Upper lobe of left lung (tissue), 6 donors: ENCODE results near the gene LRCOL1. TPM values are rescaled to one million over a fixed set of nuclear protein-coding genes. Genes with fewer than 3 reads are reported as not detected.

Experiments used
- ATAC-seq, 2 donors: fragments of 200-7000 bp; cut with Tn5 transposase; one replicate each; pipeline ENCODE4 v1.9.1; 2022; ENCODE audit warnings: mild to moderate bottlenecking in 2 of 2, moderate library complexity in 2 of 2; ENCODE audit not compliant: low FRiP score in 2 of 2
- DNase-seq, 2 donors: peaks; one replicate each; pipeline ENCODE4 v3.0.0-alpha.2; 2019 to 2020
- H3K27ac ChIP-seq, 4 donors: fragments of 200-600 bp; sonication (generic); one replicate each; pipeline ENCODE4 v1.5.1; 2016 to 2019
- H3K27me3 ChIP-seq, 4 donors: fragments of 200-600 bp; sonication (generic); one replicate each; pipeline ENCODE4 v1.5.1; 2017 to 2019
- H3K36me3 ChIP-seq, 4 donors: fragments of 200-600 bp; sonication (generic); one replicate each; pipeline ENCODE4 v1.5.1; 2016 to 2019
- H3K4me1 ChIP-seq, 4 donors: fragments of 200-600 bp; sonication (generic); one replicate each; pipeline ENCODE4 v1.5.1; 2018 to 2019
- H3K4me3 ChIP-seq, 4 donors: fragments of 200-600 bp; sonication (generic); one replicate each; pipeline ENCODE4 v1.5.1; 2017 to 2019; ENCODE audit warnings: mild to moderate bottlenecking in 2 of 4, moderate library complexity in 1 of 4
- H3K9me3 ChIP-seq, 4 donors: fragments of 200-600 bp; sonication (generic); one replicate each; pipeline ENCODE4 v1.5.1; 2018 to 2019
- EP300 ChIP-seq, 4 donors: sonication (generic); formaldehyde crosslinking; IDR thresholded peaks; one replicate each; pipeline ENCODE4 v1.5.1; 2017; ENCODE audit warnings: antibody characterized with exemption in 4 of 4, control low read depth in 2 of 4
- POLR2A ChIP-seq, 4 donors: fragments of 450-650 bp; IDR thresholded peaks; one replicate each; pipeline ENCODE4 v1.5.1; 2016 to 2017; ENCODE audit warnings: antibody characterized with exemption in 4 of 4, mild to moderate bottlenecking in 2 of 4
- POLR2AphosphoS5 ChIP-seq, 2 donors: sonication (generic); formaldehyde crosslinking; IDR thresholded peaks; one replicate each; pipeline ENCODE4 v1.5.1; 2017; ENCODE audit warnings: antibody characterized with exemption in 2 of 2
- WGBS, 2 donors: methylation state at CpG; one replicate each; pipeline ENCODE4 v1.1.5; 2017 to 2018; 5-methylcytosine and 5-hydroxymethylcytosine counted together
- total RNA-seq, 6 donors: library from RNA; depleted of rRNA in 4 of 6; stranded (reverse); fragments of >200 nt in 4 of 6; gene quantifications; one replicate each; pipeline versions ENCODE4 v1.1.0 to v1.2.1, GENCODE V29; 2016 to 2021
- TF ChIP-seq, protein P1 (sequence below), 6 experiments: fragments of 450-650 bp in 4 of 6; fragments of 200-600 bp in 2 of 6; sonication (generic) in 2 of 6; IDR thresholded peaks; one replicate each; pipeline ENCODE4 v1.5.1; 2016 to 2019; ENCODE audit warnings: antibody characterized with exemption in 6 of 6
- donor health status: DM: no; HTN: no; CAD: no; lungs with moderate emphysema.
- donor health status: DM: no; HTN: yes; CAD: no; lungs with severe emphysema.

LRCOL1 gene
- total RNA-seq, 6 donors from 2014 or later, result 0.92 to 3.7 TPM; not detected in 4

DNA sequence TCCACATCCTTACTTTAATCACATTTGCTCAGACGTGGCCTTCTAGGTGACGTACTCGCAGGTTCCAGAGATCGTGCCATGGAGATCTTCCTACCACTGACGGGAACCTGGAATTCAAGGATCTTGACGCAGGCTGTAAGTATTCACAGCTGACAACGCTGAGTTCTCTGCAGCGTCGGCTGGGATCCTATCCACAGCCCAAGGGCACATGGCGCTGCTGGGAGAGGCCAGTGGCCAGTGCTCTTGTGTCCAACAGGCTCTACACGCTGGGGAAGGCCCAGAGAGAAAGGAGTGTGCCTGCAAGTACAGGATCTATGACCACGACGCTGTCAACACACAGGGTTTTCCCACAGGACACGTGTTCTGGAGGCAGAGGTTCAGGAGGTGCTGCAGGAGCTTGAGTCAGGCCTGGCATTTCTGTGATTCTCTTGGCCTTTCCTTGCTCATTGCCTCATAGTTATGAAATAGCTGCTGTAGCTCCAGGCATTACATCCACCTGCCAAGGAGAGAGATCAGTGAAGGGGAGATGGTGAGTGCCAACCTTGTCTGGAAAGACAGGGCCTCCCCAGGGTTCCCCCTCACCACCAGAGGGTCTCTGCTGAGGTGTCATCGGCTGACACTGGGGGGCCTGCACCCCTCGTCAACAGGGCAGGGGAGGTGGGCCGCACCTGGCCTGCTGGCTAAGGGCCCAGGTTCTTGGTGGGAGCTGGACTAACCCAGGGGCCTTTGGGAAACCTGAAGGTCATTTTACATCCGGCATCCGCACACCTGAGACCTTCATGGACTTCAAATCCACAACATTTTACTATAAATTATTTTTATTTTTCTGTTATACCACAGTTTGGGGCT is 21.3 kb downstream of the LRCOL1 start:
- H3K27ac ChIP-seq, result no peak overlapping the region
- peaks cover 0 to 9% (median 4%) of the 10 kb centered on the region in 4 donors for H3K4me1 ChIP-seq
- no peak overlapping the region for H3K4me3 ChIP-seq
- H3K9me3 ChIP-seq, result no peaks in the 10 kb centered on the region
- no peaks in the 10 kb centered on the region for H3K27me3 ChIP-seq
- ATAC-seq (no peak), DNase-seq (no peak)
- no peak for TF ChIP-seq POLR2A (IDR thresholded peaks at IDR 0.05)
- no peak for TF ChIP-seq EP300 (IDR thresholded peaks at IDR 0.05)
- TF ChIP-seq, protein P1, sequence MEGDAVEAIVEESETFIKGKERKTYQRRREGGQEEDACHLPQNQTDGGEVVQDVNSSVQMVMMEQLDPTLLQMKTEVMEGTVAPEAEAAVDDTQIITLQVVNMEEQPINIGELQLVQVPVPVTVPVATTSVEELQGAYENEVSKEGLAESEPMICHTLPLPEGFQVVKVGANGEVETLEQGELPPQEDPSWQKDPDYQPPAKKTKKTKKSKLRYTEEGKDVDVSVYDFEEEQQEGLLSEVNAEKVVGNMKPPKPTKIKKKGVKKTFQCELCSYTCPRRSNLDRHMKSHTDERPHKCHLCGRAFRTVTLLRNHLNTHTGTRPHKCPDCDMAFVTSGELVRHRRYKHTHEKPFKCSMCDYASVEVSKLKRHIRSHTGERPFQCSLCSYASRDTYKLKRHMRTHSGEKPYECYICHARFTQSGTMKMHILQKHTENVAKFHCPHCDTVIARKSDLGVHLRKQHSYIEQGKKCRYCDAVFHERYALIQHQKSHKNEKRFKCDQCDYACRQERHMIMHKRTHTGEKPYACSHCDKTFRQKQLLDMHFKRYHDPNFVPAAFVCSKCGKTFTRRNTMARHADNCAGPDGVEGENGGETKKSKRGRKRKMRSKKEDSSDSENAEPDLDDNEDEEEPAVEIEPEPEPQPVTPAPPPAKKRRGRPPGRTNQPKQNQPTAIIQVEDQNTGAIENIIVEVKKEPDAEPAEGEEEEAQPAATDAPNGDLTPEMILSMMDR (IDR thresholded peaks at IDR 0.05), result no peak
- TF ChIP-seq POLR2AphosphoS5 (IDR thresholded peaks at IDR 0.05), result no peak
- 95 to 97% methylated on average over 15 to 19 of the region's 19 CpGs for WGBS, 2 donors
- H3K36me3 ChIP-seq, result peaks cover 0 to 7% (median 2%) of the 10 kb centered on the region in 4 donors

DNA sequence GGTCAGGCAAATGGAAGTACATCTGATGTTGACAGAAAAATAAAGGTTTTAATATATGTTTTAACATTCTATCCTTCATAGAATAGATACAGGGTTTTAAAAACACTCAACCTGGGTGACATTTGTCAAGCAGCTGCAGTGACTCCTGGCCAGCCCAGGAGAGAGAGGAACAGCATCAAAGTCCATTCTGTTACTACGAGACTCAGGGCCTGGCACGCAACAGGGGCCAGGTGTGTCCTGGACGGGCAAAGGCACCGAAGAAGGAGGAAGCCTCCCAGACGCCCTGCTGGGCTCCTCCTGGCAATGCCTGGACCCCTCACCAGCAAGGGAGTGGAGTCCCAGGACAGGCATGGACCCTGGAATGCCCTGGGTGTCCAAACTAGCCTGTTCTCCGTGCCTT is 22.1 kb downstream of the LRCOL1 start:
- no peak overlapping the region for H3K4me3 ChIP-seq
- TF ChIP-seq POLR2AphosphoS5 (IDR thresholded peaks at IDR 0.05) (no peak), POLR2A (IDR thresholded peaks at IDR 0.05) (no peak), EP300 (IDR thresholded peaks at IDR 0.05) (no peak)
- TF ChIP-seq, protein P1 (IDR thresholded peaks at IDR 0.05), result no peak
- no peak overlapping the region for H3K27ac ChIP-seq
- H3K27me3 ChIP-seq, result no peaks in the 10 kb centered on the region
- DNase-seq (no peak), ATAC-seq (no peak)
- H3K4me1 ChIP-seq, result peaks cover 0 to 3% (median 0%) of the 10 kb centered on the region in 4 donors
- no peaks in the 10 kb centered on the region for H3K9me3 ChIP-seq
- WGBS, 2 donors, result 75 to 88% methylated on average over 4 to 6 of the region's 6 CpGs
- H3K36me3 ChIP-seq, result peaks cover 0 to 12% (median 2%) of the 10 kb centered on the region in 4 donors

DNA sequence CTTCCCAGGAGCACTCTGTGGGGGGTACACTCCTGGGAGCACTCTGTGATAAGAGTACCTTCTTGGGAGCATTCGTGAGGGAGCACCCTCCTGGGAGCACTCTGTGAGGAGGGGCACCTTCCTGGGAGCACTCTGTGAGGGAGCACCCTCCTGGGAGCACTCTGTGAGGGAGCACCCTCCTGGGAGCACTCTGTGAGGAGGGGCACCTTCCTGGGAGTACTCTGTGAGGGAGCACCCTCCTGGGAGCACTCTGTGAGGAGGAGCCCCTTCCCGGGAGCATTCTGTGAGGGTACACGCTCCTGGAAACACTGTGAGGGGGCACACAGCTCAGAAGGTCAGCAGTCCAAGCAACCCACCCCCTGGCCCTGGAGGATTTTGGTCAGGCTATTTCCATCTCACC is 22.6 kb downstream of the LRCOL1 start:
- Histone ChIP-seq H3K4me1 (no peaks in the 10 kb centered on the region), H3K27me3 (no peaks in the 10 kb centered on the region), H3K27ac (no peak overlapping the region), H3K9me3 (no peaks in the 10 kb centered on the region), H3K4me3 (no peak overlapping the region), H3K36me3 (peaks cover 0 to 14% (median 5%) of the 10 kb centered on the region in 4 donors)
- DNase-seq (no peak), ATAC-seq (no peak)
- TF ChIP-seq POLR2AphosphoS5 (IDR thresholded peaks at IDR 0.05) (no peak), POLR2A (IDR thresholded peaks at IDR 0.05) (no peak), EP300 (IDR thresholded peaks at IDR 0.05) (no peak)
- TF ChIP-seq, protein P1 (IDR thresholded peaks at IDR 0.05), result no peak
- 70 to 90% methylated on average over 2 to 3 of the region's 3 CpGs for WGBS, 2 donors

DNA sequence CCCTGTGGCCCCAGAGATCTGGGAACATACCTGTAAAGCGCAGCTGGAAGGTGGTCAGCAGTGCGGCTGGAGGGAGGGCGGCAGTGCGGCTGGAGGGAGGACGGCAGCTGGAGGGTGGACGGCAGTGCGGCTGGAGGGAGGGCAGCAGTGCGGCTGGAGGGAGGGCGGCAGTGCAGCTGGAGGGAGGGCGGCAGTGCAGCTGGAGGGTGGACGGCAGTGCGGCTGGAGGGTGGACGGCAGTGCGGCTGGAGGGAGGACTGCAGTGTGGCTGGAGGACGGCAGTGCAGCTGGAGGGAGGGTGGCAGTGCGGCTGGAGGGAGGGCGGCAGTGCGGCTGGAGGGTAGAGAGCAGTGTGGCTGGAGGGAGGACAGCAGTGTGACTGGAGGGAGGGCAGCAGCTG is 23.5 kb downstream of the LRCOL1 start:
- DNase-seq, result no peak

More for the DNA sequence above, 23.5 kb downstream of the LRCOL1 start:
- no peak for ATAC-seq
- H3K27ac ChIP-seq, result no peak overlapping the region
- TF ChIP-seq, protein P1 (IDR thresholded peaks at IDR 0.05), result no peak
- TF ChIP-seq POLR2A (IDR thresholded peaks at IDR 0.05), result no peak
- TF ChIP-seq EP300 (IDR thresholded peaks at IDR 0.05), result no peak
- TF ChIP-seq POLR2AphosphoS5 (IDR thresholded peaks at IDR 0.05), result no peak
- no peaks in the 10 kb centered on the region for H3K4me1 ChIP-seq
- no peaks in the 10 kb centered on the region for H3K27me3 ChIP-seq
- H3K9me3 ChIP-seq, result no peaks in the 10 kb centered on the region
- WGBS, 2 donors, result 90 to 93% methylated on average over 18 of the region's 18 CpGs
- peaks cover 0 to 22% (median 12%) of the 10 kb centered on the region in 4 donors for H3K36me3 ChIP-seq
- H3K4me3 ChIP-seq, result no peak overlapping the region
